Panc1 (cell line): Measurements from ENCODE around the gene CDH15. TPM values are rescaled to one million over a fixed set of nuclear protein-coding genes. Genes with fewer than 3 reads are reported as not detected.

ENCODE experiments used
- ATAC-seq: fragments of 200-7000 bp; cut with Tn5 transposase; 2 replicates; pipeline ENCODE4 v1.9.1; 2020; ENCODE audit warnings: mild to moderate bottlenecking, moderate library complexity
- BruUV-seq: library from RNA; stranded (reverse); fragments of 400-500 nt; replicated peaks from 2 replicates; lab custom pipeline; 2021; lab: Mats Ljungman, UMichigan
- CTCF ChIA-PET: fragments of 300-600 bp; sonication (Branson Sonifier 250); formaldehyde crosslinking; loops from one replicate; lab custom pipeline; 2022; ENCODE audit warnings: antibody characterized with exemption; lab: Charles Lee
- POLR2A ChIA-PET: fragments of 300-600 bp; sonication (Branson Sonifier 250); formaldehyde crosslinking; loops from one replicate; lab custom pipeline; 2022; ENCODE audit warnings: antibody characterized with exemption; lab: Charles Lee
- DNase-seq: peaks from one replicate; pipeline ENCODE4 v3.0.0-alpha.2; 2010; ENCODE audit warnings: low read depth, low spot score
- H3K27ac ChIP-seq: 2 replicates; pipeline ENCODE4 v1.5.1; 2011; ENCODE audit warnings: mild to moderate bottlenecking, low read length, inconsistent platforms
- H3K27me3 ChIP-seq: fragments of 200-500 bp; sonication (Bioruptor generic); 2 replicates; pipeline ENCODE4 v1.6.0; 2014; ENCODE audit warnings: low read length, inconsistent platforms; ENCODE audit not compliant: control insufficient read depth, insufficient read depth
- H3K36me3 ChIP-seq: fragments of 200-500 bp; sonication (Bioruptor generic); 2 replicates; pipeline ENCODE4 v1.5.1; 2014; ENCODE audit warnings: inconsistent platforms, mild to moderate bottlenecking, low read length, moderate library complexity; ENCODE audit not compliant: control insufficient read depth, insufficient read depth
- H3K4me1 ChIP-seq: 2 replicates; pipeline ENCODE4 v1.5.1; 2011; ENCODE audit warnings: inconsistent platforms, mild to moderate bottlenecking, low read length, moderate library complexity; ENCODE audit not compliant: control insufficient read depth, insufficient read depth
- H3K4me3 ChIP-seq, 2 experiments: 2 replicates each; pipeline ENCODE4 v1.5.1; 2011 to 2012; ENCODE audit warnings: low read depth in 2 of 2, low read length in 2 of 2, mild to moderate bottlenecking in 2 of 2, inconsistent platforms in 1 of 2, moderate library complexity in 1 of 2
- H3K9me3 ChIP-seq: fragments of 200-500 bp; sonication (Bioruptor generic); 2 replicates; pipeline ENCODE4 v1.5.1; 2014; ENCODE audit warnings: low read depth, mild to moderate bottlenecking, inconsistent platforms, low read length, moderate library complexity; ENCODE audit not compliant: control insufficient read depth, insufficient read depth
- CTCF ChIP-seq: fragments of 450-650 bp; IDR thresholded peaks from 2 replicates; pipeline ENCODE4 v1.5.1; 2017; ENCODE audit warnings: mild to moderate bottlenecking
- POLR2AphosphoS5 ChIP-seq: IDR thresholded peaks from 2 replicates; pipeline ENCODE4 v1.6.1; 2012; ENCODE audit warnings: mild to moderate bottlenecking, low read depth, low read length, moderate library complexity
- REST ChIP-seq, 2 experiments: IDR thresholded peaks; 2 replicates each; pipeline ENCODE4 v1.6.1; 2011 to 2012; ENCODE audit warnings: low read depth in 2 of 2, control low read depth in 1 of 2, low read length in 1 of 2, mild to moderate bottlenecking in 1 of 2, moderate library complexity in 1 of 2; ENCODE audit not compliant: insufficient read depth in 1 of 2
- SIN3A ChIP-seq: IDR thresholded peaks from 2 replicates; pipeline ENCODE4 v1.6.1; 2012; ENCODE audit warnings: low read depth, mild to moderate bottlenecking, low read length, moderate library complexity, borderline replicate concordance; ENCODE audit not compliant: insufficient read depth
- TCF7L2 ChIP-seq: IDR thresholded peaks from 2 replicates; pipeline ENCODE4 v1.6.1; 2011; ENCODE audit warnings: mild to moderate bottlenecking, low read depth, low read length, inconsistent platforms
- in situ Hi-C: cut with HindIII; loops from 2 replicates; pipeline ENCODE4 v1.10.0; 2016; ENCODE audit warnings: low sequenced_read_pairs, low pct_unique_long_range_greater_than_20kb
- intact Hi-C: fragments of 100-400 bp; cut with micrococcal nuclease; formaldehyde crosslinking; loops from one replicate; pipeline ENCODE4 v1.10.0; 2022; ENCODE audit not compliant: unreplicated experiment
- total RNA-seq: library from RNA; stranded (reverse); gene quantifications from one replicate; pipeline ENCODE4 v1.2.1, GENCODE V29; 2021; ENCODE audit not compliant: unreplicated experiment

The CDH15 gene
- total RNA-seq, 1 experiment from 2014 or later, result 0.51 TPM

GRCh38 chr16:89129378-89129777 lies 42.2 kb upstream of the CDH15 start:
- Histone ChIP-seq H3K9me3 (peaks cover 10% of the 10 kb centered on the region; the same call in 1 of the 2 replicates), H3K27ac (no peak overlapping the region), H3K36me3 (no peaks in the 10 kb centered on the region), H3K4me3 (no peak overlapping the region), H3K27me3 (no peaks in the 10 kb centered on the region), H3K4me1 (no peaks in the 10 kb centered on the region)
- intact Hi-C loops (no loop called here), in situ Hi-C loops (no loop called here)
- no peak for TF ChIP-seq REST (IDR thresholded peaks at IDR 0.05; ENCODE audit: insufficient read depth in 1 of 2, low read depth in 2 of 2, low read length in 1 of 2)
- TF ChIP-seq SIN3A, result no peak
- no peak for TF ChIP-seq POLR2AphosphoS5
- TF ChIP-seq CTCF, result no peak
- TF ChIP-seq TCF7L2, result no peak
- DNase-seq (no peak), ATAC-seq (no peak)
- CTCF ChIA-PET, result no interaction called here
- no TSS peak for BruUV-seq
- POLR2A ChIA-PET, result no interaction called here

- intact Hi-C loops (no loop called here), in situ Hi-C loops (no loop called here)
- DNase-seq, result no peak
- no peak overlapping the region for H3K4me3 ChIP-seq
- no TSS peak for BruUV-seq
- no peak for ATAC-seq
- ChIA-PET POLR2A (no interaction called here), CTCF (no interaction called here)
- peaks cover 10% of the 10 kb centered on the region; the same call in 1 of the 2 replicates for H3K9me3 ChIP-seq
- H3K27ac ChIP-seq, result no peak overlapping the region
- H3K27me3 ChIP-seq, result no peaks in the 10 kb centered on the region
- no peak for TF ChIP-seq TCF7L2
- no peak for TF ChIP-seq SIN3A
- no peak for TF ChIP-seq REST (IDR thresholded peaks at IDR 0.05; ENCODE audit: insufficient read depth in 1 of 2, low read depth in 2 of 2, low read length in 1 of 2)
- no peak for TF ChIP-seq CTCF
- no peak for TF ChIP-seq POLR2AphosphoS5
- no peaks in the 10 kb centered on the region for H3K36me3 ChIP-seq
- H3K4me1 ChIP-seq, result no peaks in the 10 kb centered on the region
Observed at GRCh38 chr16:89130448-89130847, 41.1 kb upstream of the CDH15 start.
